Immature natural killer cell (primary cell): Measurements from ENCODE around the gene TM4SF18. TPM values are rescaled to one million over a fixed set of nuclear protein-coding genes. Genes with fewer than 3 reads are reported as not detected.
"Not testable (repeated sequence)": the region's sequence is repeated elsewhere in the genome, so short reads cannot be mapped to it uniquely, and the experiment has no call there.

Experiments
- DNase-seq, 3 donors: peaks; one replicate each; pipeline ENCODE4 v3.0.0; 2022; ENCODE audit warnings: mixed read lengths in 1 of 3
- H3K27ac Mint-ChIP-seq, 6 donors: one replicate each; pipeline ENCODE4 v1.8.0; 2020; ENCODE audit warnings: mixed read lengths in 6 of 6, mild to moderate bottlenecking in 5 of 6, inconsistent platforms in 4 of 6, moderate library complexity in 3 of 6
- H3K27me3 Mint-ChIP-seq, 3 donors: one replicate each; pipeline ENCODE4 v1.8.0; 2020 to 2021; ENCODE audit warnings: low read depth in 3 of 3, mild to moderate bottlenecking in 3 of 3, mixed read lengths in 3 of 3, moderate library complexity in 3 of 3, inconsistent platforms in 1 of 3
- H3K36me3 Mint-ChIP-seq, 3 donors: one replicate each; pipeline ENCODE4 v1.8.0; 2020; ENCODE audit warnings: mixed read lengths in 3 of 3, inconsistent platforms in 2 of 3, mild to moderate bottlenecking in 2 of 3
- H3K4me1 Mint-ChIP-seq, 2 donors: one replicate each; pipeline ENCODE4 v1.8.0; 2020; ENCODE audit warnings: inconsistent platforms in 2 of 2, mild to moderate bottlenecking in 2 of 2, mixed read lengths in 2 of 2, moderate library complexity in 1 of 2
- H3K4me3 Mint-ChIP-seq, 5 donors: one replicate each; pipeline ENCODE4 v1.8.0; 2020; ENCODE audit warnings: mild to moderate bottlenecking in 5 of 5, mixed read lengths in 5 of 5, inconsistent platforms in 3 of 5, moderate library complexity in 3 of 5
- H3K9me3 Mint-ChIP-seq, 6 donors: one replicate each; pipeline ENCODE4 v1.8.0; 2020; ENCODE audit warnings: mild to moderate bottlenecking in 6 of 6, mixed read lengths in 6 of 6, inconsistent platforms in 4 of 6, moderate library complexity in 3 of 6
- polyA plus RNA-seq, 3 donors: library from polyadenylated mRNA; unstranded; fragments of 300-500 nt; fragmentation: Illumina TruSeq; gene quantifications; one replicate each; pipeline ENCODE4 v1.2.3, GENCODE V29; 2021

The TM4SF18 gene
- polyA plus RNA-seq, 3 donors from 2014 or later = not detected

DNA sequence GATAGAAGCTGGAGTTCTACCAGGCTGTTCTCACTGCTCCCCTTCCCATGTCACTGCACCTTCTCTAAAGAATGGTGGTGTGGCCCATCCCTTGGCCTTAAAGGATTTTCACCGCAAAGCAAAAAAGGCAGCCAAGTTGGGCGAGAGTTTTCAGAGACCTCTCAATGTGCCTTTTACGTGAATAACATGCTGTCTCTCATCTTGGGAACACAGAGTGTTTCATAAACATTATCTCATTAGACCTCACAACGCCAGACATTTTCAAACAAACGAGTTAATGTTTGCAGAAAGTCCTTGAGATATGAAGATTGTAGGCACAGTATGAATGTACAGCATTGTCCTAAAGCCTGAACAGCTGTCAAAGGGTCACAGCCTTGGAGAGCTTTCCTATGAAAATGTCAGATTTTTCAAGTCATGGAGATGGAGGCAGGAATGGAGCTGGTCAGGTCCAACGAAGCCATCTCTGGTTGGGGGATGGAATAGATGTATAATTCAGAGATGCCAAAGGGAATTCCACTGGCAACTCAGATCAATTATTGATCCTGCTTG, 22.7 kb upstream of the TM4SF18 start:
- H3K9me3 Mint-ChIP-seq = no peaks in the 10 kb centered on the region
- DNase-seq = no peak
- H3K4me1 Mint-ChIP-seq = no peaks in the 10 kb centered on the region
- no peak overlapping the region for H3K27ac Mint-ChIP-seq
- H3K4me3 Mint-ChIP-seq = no peak overlapping the region
- H3K36me3 Mint-ChIP-seq = no peaks in the 10 kb centered on the region
- H3K27me3 Mint-ChIP-seq = peaks cover 0 to 6% (median 2%) of the 10 kb centered on the region in 3 donors

GRCh38 chr3:149353581-149354184, 20.2 kb upstream of the TM4SF18 start:
- peaks cover 0 to 3% (median 2%) of the 10 kb centered on the region in 3 donors for H3K27me3 Mint-ChIP-seq
- H3K4me1 Mint-ChIP-seq = no peaks in the 10 kb centered on the region
- H3K9me3 Mint-ChIP-seq = no peaks in the 10 kb centered on the region

DNA sequence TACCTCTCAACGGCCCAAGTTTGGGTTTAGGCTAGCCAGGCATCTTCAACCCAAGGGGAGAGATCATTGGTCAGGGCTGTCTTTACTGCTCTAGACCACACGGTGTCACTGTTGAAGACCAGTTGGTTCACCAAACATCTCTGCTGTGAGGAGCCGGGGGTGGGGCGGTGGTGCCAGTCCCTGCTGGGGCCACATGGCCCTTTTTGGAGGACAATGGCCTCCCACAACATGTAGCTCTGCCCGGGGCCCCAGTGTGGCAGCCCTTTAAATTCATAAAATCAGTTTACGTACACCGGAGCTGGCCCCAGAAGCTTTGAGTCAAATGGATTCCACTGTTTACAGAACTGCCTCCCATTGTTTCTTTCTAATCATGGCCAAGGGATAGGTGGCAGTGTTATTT, 19.1 kb upstream of the TM4SF18 start:
- Mint-ChIP-seq H3K36me3 (no peaks in the 10 kb centered on the region), H3K4me3 (no peak overlapping the region), H3K27ac (no peak overlapping the region), H3K27me3 (peaks cover 0 to 2% (median 1%) of the 10 kb centered on the region in 3 donors), H3K9me3 (no peaks in the 10 kb centered on the region), H3K4me1 (no peaks in the 10 kb centered on the region)
- DNase-seq = peak in 2 of 3 donors; percentile 17 to 29

More at GRCh38 chr3:149353581-149354184, 20.2 kb upstream of the TM4SF18 start:
- Mint-ChIP-seq H3K4me3 (no peak overlapping the region), H3K27ac (no peak overlapping the region), H3K36me3 (no peaks in the 10 kb centered on the region)
- DNase-seq = no peak

DNA sequence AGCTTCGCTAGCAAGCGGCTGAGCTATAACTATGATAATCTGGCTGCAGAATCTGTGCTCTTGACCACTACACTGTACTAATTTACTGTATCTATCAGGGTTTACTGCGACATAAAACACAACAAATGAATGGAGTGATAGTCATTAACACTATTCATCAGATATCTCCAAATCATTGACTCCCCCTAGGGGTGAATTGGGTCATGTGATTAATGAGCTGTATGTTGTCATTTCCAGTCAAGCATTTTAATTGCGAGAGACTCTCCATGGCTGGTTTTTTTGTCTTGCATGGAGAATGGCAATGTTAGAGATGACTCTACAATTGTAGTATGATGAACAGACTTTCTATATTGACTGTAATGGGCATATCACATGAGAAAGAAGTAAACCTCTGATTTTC, 10.5 kb upstream of the TM4SF18 start:
- Mint-ChIP-seq H3K36me3 (no peaks in the 10 kb centered on the region), H3K4me1 (no peaks in the 10 kb centered on the region)
- no peak for DNase-seq

GRCh38 chr3:149342413-149343380, 9.3 kb upstream of the TM4SF18 start:
- no peak overlapping the region for H3K4me3 Mint-ChIP-seq
- H3K27ac Mint-ChIP-seq = no peak overlapping the region
- peaks cover 0 to 2% (median 0%) of the 10 kb centered on the region in 6 donors for H3K9me3 Mint-ChIP-seq
- H3K27me3 Mint-ChIP-seq = peaks cover 2 to 9% (median 3%) of the 10 kb centered on the region in 3 donors
- DNase-seq = no peak
- H3K36me3 Mint-ChIP-seq = no peaks in the 10 kb centered on the region
- H3K4me1 Mint-ChIP-seq = no peaks in the 10 kb centered on the region

More for the DNA sequence above, 10.5 kb upstream of the TM4SF18 start:
- H3K4me3 Mint-ChIP-seq = no peak overlapping the region
- H3K9me3 Mint-ChIP-seq = peaks cover 0 to 2% (median 0%) of the 10 kb centered on the region in 6 donors
- peaks cover 2 to 7% (median 3%) of the 10 kb centered on the region in 3 donors for H3K27me3 Mint-ChIP-seq
- no peak overlapping the region for H3K27ac Mint-ChIP-seq

DNA sequence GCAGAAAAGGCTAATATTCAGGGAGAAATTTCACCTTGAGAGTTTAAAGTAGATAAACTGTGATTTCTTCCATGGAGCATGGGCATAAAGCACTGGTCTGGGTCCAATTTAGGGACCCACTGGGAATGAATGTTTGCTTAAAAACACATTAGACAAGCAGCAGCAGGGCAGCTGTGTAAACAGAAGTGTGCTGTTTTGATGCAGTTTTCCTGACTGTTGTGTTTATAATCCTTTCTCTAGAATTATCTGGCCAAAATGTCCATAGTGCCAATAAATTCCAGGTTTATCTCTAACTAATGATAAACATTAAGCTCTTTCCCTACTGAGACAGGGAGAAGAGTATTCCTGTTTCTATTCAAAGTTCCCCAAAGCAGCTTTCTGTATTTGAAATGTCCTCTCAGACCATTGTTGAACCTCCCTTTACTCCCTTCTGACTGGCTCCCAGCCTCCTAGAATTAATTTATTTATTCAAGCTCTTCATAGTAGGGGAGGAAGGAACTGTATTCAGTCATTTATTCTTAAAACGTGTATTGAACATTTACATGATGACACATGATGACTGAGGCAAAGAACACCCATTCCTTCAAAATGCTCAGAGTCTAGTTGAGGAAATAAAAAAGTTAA, 7.0 kb upstream of the TM4SF18 start:
- Mint-ChIP-seq H3K4me1 (no peaks in the 10 kb centered on the region), H3K9me3 (peaks cover 0 to 2% (median 0%) of the 10 kb centered on the region in 6 donors), H3K27ac (no peak overlapping the region), H3K36me3 (no peaks in the 10 kb centered on the region), H3K27me3 (peaks cover 0 to 5% (median 0%) of the 10 kb centered on the region in 3 donors), H3K4me3 (no peak overlapping the region)
- DNase-seq = no peak

DNA sequence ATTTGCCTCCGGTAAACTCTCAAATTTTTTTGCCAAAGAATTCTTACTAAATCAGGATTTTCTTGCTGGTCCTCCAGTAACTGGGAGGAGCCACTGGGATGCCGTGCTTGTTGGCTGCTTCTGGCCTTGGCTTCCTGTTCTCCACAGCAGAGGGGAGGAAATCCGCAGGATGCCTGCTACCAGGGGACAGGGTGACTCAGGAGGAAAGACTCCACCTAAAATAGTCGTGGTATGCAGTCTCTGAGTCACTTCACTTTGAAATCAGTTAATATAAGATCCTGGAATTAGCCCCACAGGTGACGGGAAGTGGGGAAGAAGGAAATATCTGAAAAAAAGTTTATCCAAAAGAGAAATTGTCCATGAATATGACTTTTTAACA, 6.5 kb upstream of the TM4SF18 start:
- no peaks in the 10 kb centered on the region for H3K36me3 Mint-ChIP-seq
- DNase-seq = no peak
- no peaks in the 10 kb centered on the region for H3K4me1 Mint-ChIP-seq
- H3K27me3 Mint-ChIP-seq = peaks cover 0 to 5% (median 0%) of the 10 kb centered on the region in 3 donors
- H3K9me3 Mint-ChIP-seq = peaks cover 0 to 2% (median 0%) of the 10 kb centered on the region in 6 donors
- no peak overlapping the region for H3K4me3 Mint-ChIP-seq
- H3K27ac Mint-ChIP-seq = no peak overlapping the region

DNA sequence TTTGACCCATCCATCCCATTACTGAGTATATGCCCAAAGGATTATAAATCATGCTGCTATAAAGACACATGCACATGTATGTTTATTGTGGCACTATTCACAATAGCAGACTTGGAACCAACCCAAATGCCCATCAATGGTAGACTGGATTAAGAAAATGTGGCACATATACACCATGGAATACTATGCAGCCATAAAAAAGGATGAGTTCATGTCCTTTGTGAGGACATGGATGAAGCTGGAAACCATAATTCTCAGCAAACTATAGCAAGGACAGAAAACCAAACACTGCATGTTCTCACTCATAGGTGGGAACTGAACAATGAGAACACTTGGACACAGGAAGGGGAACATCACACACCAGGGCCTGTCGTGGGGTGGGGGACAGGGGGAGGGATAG, 4.0 kb upstream of the TM4SF18 start:
- not testable (repeated sequence) for DNase-seq, H3K4me1 Mint-ChIP-seq, H3K36me3 Mint-ChIP-seq, H3K27ac Mint-ChIP-seq, H3K27me3 Mint-ChIP-seq, H3K4me3 Mint-ChIP-seq, H3K9me3 Mint-ChIP-seq

DNA sequence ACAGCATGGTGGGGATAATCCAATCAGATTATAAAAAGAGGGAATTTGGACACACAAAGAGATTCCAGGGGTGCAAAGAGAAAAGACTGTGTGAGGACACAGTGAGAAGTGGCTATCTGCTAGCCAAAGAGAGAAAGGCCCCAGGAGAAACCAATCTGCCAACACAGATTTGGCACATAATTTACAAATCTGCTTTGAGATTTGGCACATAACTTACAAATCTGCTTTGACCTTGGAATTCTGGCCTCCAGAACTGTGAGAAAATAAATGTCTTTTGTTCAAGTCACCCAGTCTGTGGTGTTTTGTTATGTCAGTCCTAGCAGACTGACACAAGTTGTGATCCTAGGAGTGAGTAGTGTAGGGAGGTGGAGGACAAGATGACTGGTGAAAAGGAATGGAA, 3.5 kb upstream of the TM4SF18 start:
- no peak for DNase-seq
- peaks cover 0 to 5% (median 0%) of the 10 kb centered on the region in 3 donors for H3K27me3 Mint-ChIP-seq
- H3K27ac Mint-ChIP-seq = no peak overlapping the region
- H3K4me3 Mint-ChIP-seq = no peak overlapping the region
- peaks cover 0 to 2% (median 0%) of the 10 kb centered on the region in 6 donors for H3K9me3 Mint-ChIP-seq
- H3K4me1 Mint-ChIP-seq = no peaks in the 10 kb centered on the region
- no peaks in the 10 kb centered on the region for H3K36me3 Mint-ChIP-seq

GRCh38 chr3:149332771-149333170, 665 bp downstream of the TM4SF18 start:
- Mint-ChIP-seq H3K27me3 (peaks cover 0 to 2% (median 0%) of the 10 kb centered on the region in 3 donors), H3K4me1 (no peaks in the 10 kb centered on the region), H3K9me3 (no peaks in the 10 kb centered on the region), H3K36me3 (no peaks in the 10 kb centered on the region), H3K27ac (no peak overlapping the region), H3K4me3 (no peak overlapping the region)
- no peak for DNase-seq

- no peaks in the 10 kb centered on the region for H3K4me1 Mint-ChIP-seq
- H3K36me3 Mint-ChIP-seq = no peaks in the 10 kb centered on the region
- no peaks in the 10 kb centered on the region for H3K9me3 Mint-ChIP-seq
- peaks cover 0 to 2% (median 0%) of the 10 kb centered on the region in 3 donors for H3K27me3 Mint-ChIP-seq
- H3K4me3 Mint-ChIP-seq = no peak overlapping the region
- H3K27ac Mint-ChIP-seq = no peak overlapping the region
- no peak for DNase-seq
Observed at GRCh38 chr3:149332227-149332765, 1.1 kb downstream of the TM4SF18 start.

DNA sequence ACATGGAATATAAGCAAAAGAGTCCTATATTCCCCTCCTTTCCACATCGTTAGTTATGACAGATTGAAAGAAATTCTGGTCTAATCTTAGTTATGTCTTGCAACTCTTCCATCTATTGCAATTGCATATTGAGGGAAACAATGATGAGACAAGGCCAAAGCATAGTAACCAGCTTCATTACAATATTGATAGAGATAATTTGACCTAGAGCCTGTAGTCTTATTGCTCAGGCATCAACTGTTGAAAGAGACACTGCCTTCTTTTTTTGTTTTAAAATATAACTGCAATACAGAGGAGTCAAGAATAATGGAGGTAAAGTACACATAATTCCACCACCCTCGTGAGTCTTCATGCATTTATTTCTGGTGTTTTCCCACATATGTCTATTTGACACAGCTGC, 2.0 kb downstream of the TM4SF18 start:
- no peak overlapping the region for H3K4me3 Mint-ChIP-seq
- no peaks in the 10 kb centered on the region for H3K4me1 Mint-ChIP-seq
- peaks cover 0 to 2% (median 0%) of the 10 kb centered on the region in 3 donors for H3K27me3 Mint-ChIP-seq
- no peaks in the 10 kb centered on the region for H3K9me3 Mint-ChIP-seq
- H3K27ac Mint-ChIP-seq = no peak overlapping the region
- DNase-seq = no peak
- H3K36me3 Mint-ChIP-seq = peaks cover 0 to 3% (median 0%) of the 10 kb centered on the region in 3 donors

DNA sequence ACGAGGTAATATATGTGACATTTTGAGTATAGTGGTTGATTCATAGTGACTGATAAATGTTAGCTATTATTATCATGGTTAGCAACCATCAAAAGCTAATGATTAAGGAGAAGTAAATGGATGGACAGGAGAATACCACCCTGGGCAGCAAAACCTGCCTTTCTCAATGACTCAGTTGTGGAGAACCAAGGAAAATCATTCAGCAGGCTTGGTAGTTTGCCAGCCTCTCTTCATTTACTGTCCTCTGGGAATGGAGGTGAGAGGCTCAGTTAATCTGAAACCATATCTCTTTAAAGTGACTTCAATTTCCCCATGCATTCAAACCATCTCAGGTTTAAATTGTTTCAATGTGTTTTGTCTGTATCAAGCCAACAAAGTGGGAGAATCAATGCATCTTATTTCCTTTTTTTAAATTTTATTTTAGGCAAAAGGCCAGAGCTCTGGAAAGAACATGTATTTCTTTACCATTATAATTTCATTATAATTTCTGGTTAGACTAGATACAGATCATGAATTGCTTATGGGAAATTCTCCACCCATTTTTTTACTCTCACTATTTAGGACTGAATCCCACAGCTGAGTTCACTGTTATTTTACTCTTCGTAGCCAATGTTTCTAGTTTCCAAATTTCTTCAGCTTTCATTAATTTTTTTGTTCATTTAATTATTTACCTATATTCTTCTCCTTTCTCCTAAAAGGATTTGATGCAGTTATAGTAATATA, 2.7 kb downstream of the TM4SF18 start:
- H3K4me1 Mint-ChIP-seq = no peaks in the 10 kb centered on the region
- H3K9me3 Mint-ChIP-seq = no peaks in the 10 kb centered on the region
- DNase-seq = no peak
- H3K27ac Mint-ChIP-seq = no peak overlapping the region
- no peak overlapping the region for H3K4me3 Mint-ChIP-seq
- H3K27me3 Mint-ChIP-seq = peaks cover 0 to 2% (median 2%) of the 10 kb centered on the region in 3 donors
- H3K36me3 Mint-ChIP-seq = peaks cover 0 to 3% (median 0%) of the 10 kb centered on the region in 3 donors
